Neural cell (in vitro differentiated cells): ENCODE data around the gene MYRIP. TPM values are rescaled to one million over a fixed set of nuclear protein-coding genes. Genes with fewer than 3 reads are reported as not detected.

Experiments used
- H2AFZ ChIP-seq: fragments of 200-600, 300-800 bp; sonication (generic), shearing (Covaris generic); 2 replicates; pipeline ENCODE4 v1.6.0; 2014; ENCODE audit warnings: low read depth, mild to moderate bottlenecking, antibody characterized with exemption, low read length, moderate library complexity
- H3F3A ChIP-seq: fragments of 200-600 bp; shearing (Covaris generic); 2 replicates; pipeline ENCODE4 v1.6.1; 2016; ENCODE audit warnings: mild to moderate bottlenecking, moderate library complexity, mixed read lengths, antibody characterized with exemption, low read length; ENCODE audit not compliant: insufficient read depth, poor library complexity, severe bottlenecking
- H3K27ac ChIP-seq: fragments of 200-600, 300-800 bp; sonication (generic), shearing (Covaris generic); 2 replicates; pipeline ENCODE4 v1.5.1; 2014; ENCODE audit warnings: mild to moderate bottlenecking, low read length, moderate library complexity
- H3K27me3 ChIP-seq: fragments of 300-800, 200-600 bp; sonication (generic), shearing (Covaris generic); 2 replicates; pipeline ENCODE4 v1.6.0; 2014; ENCODE audit warnings: mild to moderate bottlenecking, low read depth, low read length, moderate library complexity; ENCODE audit not compliant: insufficient read depth
- H3K36me3 ChIP-seq: fragments of 300-800, 200-600 bp; sonication (generic), shearing (Covaris generic); 2 replicates; pipeline ENCODE4 v1.5.1; 2014; ENCODE audit warnings: mild to moderate bottlenecking, antibody characterized with exemption, low read length, moderate library complexity; ENCODE audit not compliant: insufficient read depth
- H3K4me2 ChIP-seq: fragments of 300-800, 200-600 bp; sonication (generic), shearing (Covaris generic); 2 replicates; pipeline ENCODE4 v1.6.0; 2014; ENCODE audit warnings: mild to moderate bottlenecking, low read length
- H3K4me3 ChIP-seq: fragments of 300-800, 200-600 bp; sonication (generic), shearing (Covaris generic); 2 replicates; pipeline ENCODE4 v1.5.1; 2014; ENCODE audit warnings: mild to moderate bottlenecking, low read length, moderate library complexity
- H3K79me2 ChIP-seq: fragments of 200-600 bp; shearing (Covaris generic); replicated peaks from 2 replicates; pipeline ENCODE4 v1.6.0; 2014; ENCODE audit warnings: mild to moderate bottlenecking, low read length, moderate library complexity; ENCODE audit not compliant: insufficient read depth
- H3K9ac ChIP-seq: fragments of 300-800, 200-600 bp; sonication (generic), shearing (Covaris generic); 2 replicates; pipeline ENCODE4 v1.6.1; 2016; ENCODE audit warnings: mild to moderate bottlenecking, low read length, mixed read lengths
- H3K9me2 ChIP-seq: fragments of 200-600 bp; shearing (Covaris generic); 2 replicates; pipeline ENCODE4 v1.6.1; 2016; ENCODE audit warnings: mild to moderate bottlenecking, low read length, mixed read lengths; ENCODE audit not compliant: insufficient read depth
- H3K9me3 ChIP-seq: fragments of 200-600, 300-800 bp; sonication (generic), shearing (Covaris generic); 2 replicates; pipeline ENCODE4 v1.6.1; 2016; ENCODE audit warnings: mild to moderate bottlenecking, mixed run types, low read length, moderate library complexity, mixed read lengths
- H4K20me1 ChIP-seq: fragments of 200-600 bp; shearing (Covaris generic); 2 replicates; pipeline ENCODE4 v1.6.1; 2016; ENCODE audit warnings: mild to moderate bottlenecking, mixed run types; ENCODE audit not compliant: insufficient read depth
- EP300 ChIP-seq: fragments of 450-650 bp; conservative IDR thresholded peaks from 2 replicates; pipeline ENCODE4 v1.6.1; 2014; ENCODE audit warnings: antibody characterized with exemption, mild to moderate bottlenecking, moderate library complexity; ENCODE audit not compliant: poor library complexity, severe bottlenecking
- EZH2 ChIP-seq: fragments of 200-600, 300-800 bp; shearing (Covaris generic), sonication (generic); IDR thresholded peaks from 2 replicates; pipeline ENCODE4 v1.6.1; 2014; ENCODE audit warnings: antibody characterized with exemption, low read length, borderline replicate concordance, mild to moderate bottlenecking; ENCODE audit not compliant: insufficient read depth, poor library complexity, severe bottlenecking
- MXI1 ChIP-seq: fragments of 450-650 bp; conservative IDR thresholded peaks from 2 replicates; pipeline ENCODE4 v1.6.1; 2014; ENCODE audit warnings: antibody characterized with exemption, mild to moderate bottlenecking; ENCODE audit not compliant: poor library complexity, severe bottlenecking
- POLR2AphosphoS5 ChIP-seq: IDR thresholded peaks from 2 replicates; pipeline ENCODE4 v1.6.1; 2012
- RAD21 ChIP-seq: fragments of 450-650 bp; conservative IDR thresholded peaks from 2 replicates; pipeline ENCODE4 v1.6.1; 2014; ENCODE audit warnings: antibody characterized with exemption, mild to moderate bottlenecking, moderate library complexity
- REST ChIP-seq: IDR thresholded peaks from 2 replicates; pipeline ENCODE4 v1.6.1; 2012; ENCODE audit warnings: borderline replicate concordance
- SMC3 ChIP-seq: fragments of 450-650 bp; conservative IDR thresholded peaks from 2 replicates; pipeline ENCODE4 v1.6.1; 2014; ENCODE audit warnings: antibody characterized with exemption, mild to moderate bottlenecking, moderate library complexity; ENCODE audit not compliant: poor library complexity
- TAF1 ChIP-seq: IDR thresholded peaks from 2 replicates; pipeline ENCODE4 v1.6.1; 2012; ENCODE audit warnings: low read depth
- polyA plus RNA-seq: library from polyadenylated mRNA; depleted of rRNA; stranded (reverse); fragments of >200 nt; gene quantifications from 2 replicates; pipeline ENCODE4 v1.2.3, GENCODE V29; 2014
- TF ChIP-seq, protein P1 (sequence below): fragments of 450-650 bp; IDR thresholded peaks from 2 replicates; pipeline ENCODE4 v1.5.1; 2014; ENCODE audit warnings: antibody characterized with exemption, mild to moderate bottlenecking, moderate library complexity; ENCODE audit not compliant: poor library complexity, severe bottlenecking

Gene MYRIP
- polyA plus RNA-seq, 1 donor from 2014 or later = 0.76 TPM

GRCh38 chr3:40116478-40117177 lies 307.2 kb downstream of the MYRIP start:
- H3K79me2 ChIP-seq = no peaks in the 10 kb centered on the region
- H3F3A ChIP-seq = no peaks in the 10 kb centered on the region
- no peaks in the 10 kb centered on the region for H4K20me1 ChIP-seq
- no peaks in the 10 kb centered on the region for H3K36me3 ChIP-seq
- no peak overlapping the region for H3K4me3 ChIP-seq
- no peaks in the 10 kb centered on the region for H3K9me3 ChIP-seq
- H3K9ac ChIP-seq = no peak overlapping the region
- H3K27me3 ChIP-seq = no peaks in the 10 kb centered on the region
- H3K27ac ChIP-seq = no peak overlapping the region
- no peaks in the 10 kb centered on the region for H3K9me2 ChIP-seq
- no peak overlapping the region for H3K4me2 ChIP-seq
- no peak for TF ChIP-seq EZH2
- TF ChIP-seq, protein P1, sequence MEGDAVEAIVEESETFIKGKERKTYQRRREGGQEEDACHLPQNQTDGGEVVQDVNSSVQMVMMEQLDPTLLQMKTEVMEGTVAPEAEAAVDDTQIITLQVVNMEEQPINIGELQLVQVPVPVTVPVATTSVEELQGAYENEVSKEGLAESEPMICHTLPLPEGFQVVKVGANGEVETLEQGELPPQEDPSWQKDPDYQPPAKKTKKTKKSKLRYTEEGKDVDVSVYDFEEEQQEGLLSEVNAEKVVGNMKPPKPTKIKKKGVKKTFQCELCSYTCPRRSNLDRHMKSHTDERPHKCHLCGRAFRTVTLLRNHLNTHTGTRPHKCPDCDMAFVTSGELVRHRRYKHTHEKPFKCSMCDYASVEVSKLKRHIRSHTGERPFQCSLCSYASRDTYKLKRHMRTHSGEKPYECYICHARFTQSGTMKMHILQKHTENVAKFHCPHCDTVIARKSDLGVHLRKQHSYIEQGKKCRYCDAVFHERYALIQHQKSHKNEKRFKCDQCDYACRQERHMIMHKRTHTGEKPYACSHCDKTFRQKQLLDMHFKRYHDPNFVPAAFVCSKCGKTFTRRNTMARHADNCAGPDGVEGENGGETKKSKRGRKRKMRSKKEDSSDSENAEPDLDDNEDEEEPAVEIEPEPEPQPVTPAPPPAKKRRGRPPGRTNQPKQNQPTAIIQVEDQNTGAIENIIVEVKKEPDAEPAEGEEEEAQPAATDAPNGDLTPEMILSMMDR = no peak
- no peak for TF ChIP-seq SMC3
- TF ChIP-seq EP300 = no peak
- H2AFZ ChIP-seq = no peak overlapping the region

DNA sequence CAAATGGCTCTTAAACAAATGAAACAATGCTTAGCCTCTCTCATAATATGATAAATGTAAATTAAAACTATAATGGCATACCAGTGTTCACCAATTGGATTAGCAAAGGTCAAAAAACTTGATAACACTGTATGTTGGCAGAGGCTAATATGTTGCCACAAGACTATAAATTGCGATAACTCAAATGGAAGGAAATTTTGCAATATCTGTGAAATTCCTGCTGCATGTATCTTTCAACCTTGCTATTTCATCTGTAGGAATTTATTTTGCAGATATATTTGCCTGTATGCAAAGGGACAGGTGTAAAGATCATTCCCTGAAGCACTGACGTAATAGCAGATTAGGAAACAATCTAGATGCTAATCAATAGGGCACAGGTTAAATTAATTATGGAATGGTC lies 308.7 kb downstream of the MYRIP start:
- H3K4me3 ChIP-seq = no peak overlapping the region
- H3K4me2 ChIP-seq = no peak overlapping the region
- no peaks in the 10 kb centered on the region for H3K36me3 ChIP-seq
- H3K79me2 ChIP-seq = no peaks in the 10 kb centered on the region
- TF ChIP-seq REST (no peak), TAF1 (no peak), EP300 (no peak), SMC3 (no peak), EZH2 (no peak), MXI1 (no peak), RAD21 (no peak), POLR2AphosphoS5 (no peak)
- TF ChIP-seq, protein P1 = no peak
- H3K27ac ChIP-seq = no peak overlapping the region
- H3K27me3 ChIP-seq = no peaks in the 10 kb centered on the region
- H3F3A ChIP-seq = no peaks in the 10 kb centered on the region
- no peaks in the 10 kb centered on the region for H3K9me3 ChIP-seq
- no peaks in the 10 kb centered on the region for H4K20me1 ChIP-seq
- no peak overlapping the region for H2AFZ ChIP-seq
- no peak overlapping the region for H3K9ac ChIP-seq
- no peaks in the 10 kb centered on the region for H3K9me2 ChIP-seq
